ENCODE data around the gene PBX1. TPM values are rescaled to one million over a fixed set of nuclear protein-coding genes. Genes with fewer than 3 reads are reported as not detected.

Gene PBX1
- polyA plus RNA-seq, 1 donor (not counting 4 experiments of a cell fraction or from before 2014, with no cell fraction given): 2.2 TPM

GRCh38 chr1:164841702-164842465 lies 282.9 kb downstream of the PBX1 start:
- dilution Hi-C loops (cut with MboI; ENCODE audit: extremely low pct_ligation_motif_present, low sequenced_read_pairs): no loop called here
- H3K9me3 ChIP-seq (ENCODE audit: control insufficient read depth, low read depth, low read length): no peaks in the 10 kb centered on the region
- TF ChIP-seq EZH2 (IDR thresholded peaks at IDR 0.05; ENCODE audit: low read length) (no peak), CTCF (optimal IDR thresholded peaks at IDR 0.05 in 1 of 3, IDR thresholded peaks at IDR 0.05 in 1 of 3, conservative IDR thresholded peaks at IDR 0.05 in 1 of 3; ENCODE audit: extremely low read depth in 1 of 3, insufficient read depth in 2 of 3, low read length in 3 of 3) (no peak)
- H3K9ac ChIP-seq (ENCODE audit: control insufficient read depth, extremely low read depth, insufficient read depth, low read length): no peak overlapping the region
- no peaks in the 10 kb centered on the region for H4K20me1 ChIP-seq (ENCODE audit: control insufficient read depth, extremely low read depth, insufficient read depth, low read length)
- H3K79me2 ChIP-seq (ENCODE audit: control insufficient read depth, insufficient read depth, low read length): no peaks in the 10 kb centered on the region
- H2AFZ ChIP-seq (ENCODE audit: control insufficient read depth, low read length): no peak overlapping the region
- H3K36me3 ChIP-seq (ENCODE audit: control insufficient read depth in 2 of 2, extremely low read depth in 1 of 2, insufficient read depth in 2 of 2, low read length in 2 of 2): no peaks in the 10 kb centered on the region
- no peak overlapping the region for H3K4me3 ChIP-seq (ENCODE audit: control insufficient read depth in 2 of 3, extremely low read depth in 1 of 3, insufficient read depth in 2 of 3, low read depth in 1 of 3, low read length in 3 of 3)
- H3K4me2 ChIP-seq (ENCODE audit: control insufficient read depth, extremely low read depth, insufficient read depth, low read depth, low read length): no peak overlapping the region
- peaks cover 2% of the 10 kb centered on the region for H3K4me1 ChIP-seq (ENCODE audit: control insufficient read depth, extremely low read depth, insufficient read depth, low read length)
- no peaks in the 10 kb centered on the region for H3K27me3 ChIP-seq (ENCODE audit: control insufficient read depth, extremely low read depth, insufficient read depth, low read length)
- FAIRE-seq (no peak), DNase-seq (ENCODE audit: low read depth, low spot score) (no peak)
- H3K9me1 ChIP-seq (ENCODE audit: control insufficient read depth, extremely low read depth, insufficient read depth, low read length): no peaks in the 10 kb centered on the region
- H3K27ac ChIP-seq (ENCODE audit: control insufficient read depth, insufficient read depth, low read length): no peak overlapping the region

GRCh38 chr1:164842870-164843269 lies 283.9 kb downstream of the PBX1 start:
- Histone ChIP-seq H3K9ac (ENCODE audit: control insufficient read depth, extremely low read depth, insufficient read depth, low read length) (no peak overlapping the region), H3K4me1 (ENCODE audit: control insufficient read depth, extremely low read depth, insufficient read depth, low read length) (peaks cover 2% of the 10 kb centered on the region), H3K4me2 (ENCODE audit: control insufficient read depth, extremely low read depth, insufficient read depth, low read depth, low read length) (no peak overlapping the region), H3K9me1 (ENCODE audit: control insufficient read depth, extremely low read depth, insufficient read depth, low read length) (no peaks in the 10 kb centered on the region), H3K9me3 (ENCODE audit: control insufficient read depth, low read depth, low read length) (no peaks in the 10 kb centered on the region), H3K4me3 (ENCODE audit: control insufficient read depth in 2 of 3, extremely low read depth in 1 of 3, insufficient read depth in 2 of 3, low read depth in 1 of 3, low read length in 3 of 3) (no peak overlapping the region), H3K27me3 (ENCODE audit: control insufficient read depth, extremely low read depth, insufficient read depth, low read length) (no peaks in the 10 kb centered on the region), H3K79me2 (ENCODE audit: control insufficient read depth, insufficient read depth, low read length) (no peaks in the 10 kb centered on the region), H3K27ac (ENCODE audit: control insufficient read depth, insufficient read depth, low read length) (no peak overlapping the region), H4K20me1 (ENCODE audit: control insufficient read depth, extremely low read depth, insufficient read depth, low read length) (no peaks in the 10 kb centered on the region), H2AFZ (ENCODE audit: control insufficient read depth, low read length) (no peak overlapping the region), H3K36me3 (ENCODE audit: control insufficient read depth in 2 of 2, extremely low read depth in 1 of 2, insufficient read depth in 2 of 2, low read length in 2 of 2) (no peaks in the 10 kb centered on the region)
- dilution Hi-C loops (cut with MboI; ENCODE audit: extremely low pct_ligation_motif_present, low sequenced_read_pairs): no loop called here
- TF ChIP-seq CTCF (optimal IDR thresholded peaks at IDR 0.05 in 1 of 3, IDR thresholded peaks at IDR 0.05 in 1 of 3, conservative IDR thresholded peaks at IDR 0.05 in 1 of 3; ENCODE audit: extremely low read depth in 1 of 3, insufficient read depth in 2 of 3, low read length in 3 of 3) (no peak), EZH2 (IDR thresholded peaks at IDR 0.05; ENCODE audit: low read length) (no peak)
- FAIRE-seq (no peak), DNase-seq (ENCODE audit: low read depth, low spot score) (no peak)
